Measurements from ENCODE around the gene IL13RA1. TPM values are rescaled to one million over a fixed set of nuclear protein-coding genes. Genes with fewer than 3 reads are reported as not detected.

Gene IL13RA1
- total RNA-seq, 5 donors from 2014 or later (not counting 1 experiment from before 2014, with no cell fraction given) = 0.50 to 1.1 (median 0.87) TPM; not detected in 1

DNA sequence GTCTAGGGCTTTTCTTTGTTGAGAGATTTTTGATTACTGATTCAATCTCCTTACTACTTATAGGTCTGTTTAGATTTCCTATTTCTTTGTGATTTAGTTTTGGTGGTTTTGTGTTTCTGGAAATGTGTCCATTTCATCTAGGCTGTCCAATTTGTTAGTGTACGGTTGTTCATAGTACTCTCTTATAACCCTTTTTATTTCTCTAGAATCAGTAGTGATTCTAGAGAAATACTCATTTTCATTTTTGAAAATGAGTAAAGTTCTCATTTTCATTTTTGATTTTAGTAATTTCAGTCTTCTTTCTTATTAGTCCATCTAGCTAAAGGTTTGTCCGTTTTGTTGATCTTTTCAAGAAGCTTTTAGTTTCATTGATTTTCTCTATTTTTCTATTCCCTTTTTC, 7.5 kb downstream of the IL13RA1 start:
- CTCF ChIA-PET = no interaction called here
- Mint-ChIP-seq H3K4me3 (no peak overlapping the region), H3K27ac (no peak overlapping the region), H3K4me1 (no peaks in the 10 kb centered on the region), H3K36me3 (no peaks in the 10 kb centered on the region), H3K27me3 (peaks cover 22 to 32% of the 10 kb centered on the region in 2 donors), H3K9me3 (no peaks in the 10 kb centered on the region)
- POLR2A ChIA-PET = interaction anchor here in 1 of 2 donors (0.6 kb wide), 1 partner anchor 9 kb away, joined by 3 read pairs; no protein-coding TSS in a partner anchor
- ATAC-seq (replicated peaks in 1 of 4) (no peak), DNase-seq (no peak)
- no CpG with 5 or more reads among the region's 2 CpGs for WGBS (ENCODE audit: insufficient coverage)
- Histone ChIP-seq H3K36me3 (ENCODE audit: control insufficient read depth in 2 of 2, extremely low read depth in 1 of 2, insufficient read depth in 1 of 2, low read length in 1 of 2) (no peaks in the 10 kb centered on the region), H3K27ac (ENCODE audit: low read length) (no peak overlapping the region), H3K4me1 (ENCODE audit: control insufficient read depth in 1 of 2, extremely low read depth in 1 of 2, insufficient read depth in 2 of 2, low read length in 2 of 2) (no peaks in the 10 kb centered on the region), H3K9me3 (no peaks in the 10 kb centered on the region), H3K4me3 (ENCODE audit: control insufficient read depth in 1 of 2, extremely low read depth in 1 of 2, low read length in 1 of 2) (no peak overlapping the region), H3K27me3 (replicated peaks in 1 of 2; ENCODE audit: control insufficient read depth in 2 of 2, extremely low read depth in 1 of 2, insufficient read depth in 2 of 2, low read length in 1 of 2) (peaks cover 0 to 13% of the 10 kb centered on the region in 2 experiments)

DNA sequence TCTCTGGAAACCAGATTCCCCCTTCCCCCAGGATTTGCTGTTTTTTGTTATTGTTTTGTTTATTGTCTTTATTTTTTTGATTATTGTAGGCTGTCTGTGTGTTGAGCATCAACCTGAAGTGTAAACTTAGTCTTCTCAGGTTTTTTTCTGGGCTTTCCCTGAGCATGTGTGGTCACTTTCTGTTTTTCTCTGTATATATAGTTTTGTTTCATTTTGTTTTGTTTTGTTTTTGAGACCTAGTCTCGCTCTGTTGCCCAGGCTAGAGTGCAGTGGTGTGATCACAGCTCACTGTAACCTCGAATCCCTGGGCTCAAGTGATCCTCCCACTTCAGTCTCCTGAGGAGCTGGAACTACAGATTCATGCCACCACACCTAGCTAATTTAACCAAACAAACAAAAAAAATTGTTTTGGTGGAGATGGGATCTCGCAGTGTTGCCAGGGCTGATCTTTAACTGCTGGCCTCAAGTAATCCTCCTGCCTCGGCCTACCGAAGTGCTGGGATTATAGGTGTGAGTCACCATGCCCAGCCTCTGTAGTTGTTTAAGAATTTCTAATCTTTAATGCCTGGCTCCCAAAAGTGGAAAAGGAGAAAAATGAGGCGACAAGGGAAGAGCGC, 9.1 kb downstream of the IL13RA1 start:
- ChIA-PET CTCF (no interaction called here), POLR2A (no interaction called here)
- Histone ChIP-seq H3K27ac (ENCODE audit: low read length) (no peak overlapping the region), H3K27me3 (replicated peaks in 1 of 2; ENCODE audit: control insufficient read depth in 2 of 2, extremely low read depth in 1 of 2, insufficient read depth in 2 of 2, low read length in 1 of 2) (peaks cover 0 to 11% of the 10 kb centered on the region in 2 experiments), H3K36me3 (ENCODE audit: control insufficient read depth in 2 of 2, extremely low read depth in 1 of 2, insufficient read depth in 1 of 2, low read length in 1 of 2) (no peaks in the 10 kb centered on the region), H3K4me1 (ENCODE audit: control insufficient read depth in 1 of 2, extremely low read depth in 1 of 2, insufficient read depth in 2 of 2, low read length in 2 of 2) (no peaks in the 10 kb centered on the region), H3K9me3 (no peaks in the 10 kb centered on the region), H3K4me3 (ENCODE audit: control insufficient read depth in 1 of 2, extremely low read depth in 1 of 2, low read length in 1 of 2) (no peak overlapping the region)
- no peak overlapping the region for H3K27ac Mint-ChIP-seq
- H3K9me3 Mint-ChIP-seq = no peaks in the 10 kb centered on the region
- ATAC-seq (replicated peaks in 1 of 4) (no peak), DNase-seq (no peak)
- no peak overlapping the region for H3K4me3 Mint-ChIP-seq
- H3K36me3 Mint-ChIP-seq = no peaks in the 10 kb centered on the region
- no CpG with 5 or more reads among the region's 7 CpGs for WGBS (ENCODE audit: insufficient coverage)
- peaks cover 16 to 25% of the 10 kb centered on the region in 2 donors for H3K27me3 Mint-ChIP-seq
- H3K4me1 Mint-ChIP-seq = no peaks in the 10 kb centered on the region

DNA sequence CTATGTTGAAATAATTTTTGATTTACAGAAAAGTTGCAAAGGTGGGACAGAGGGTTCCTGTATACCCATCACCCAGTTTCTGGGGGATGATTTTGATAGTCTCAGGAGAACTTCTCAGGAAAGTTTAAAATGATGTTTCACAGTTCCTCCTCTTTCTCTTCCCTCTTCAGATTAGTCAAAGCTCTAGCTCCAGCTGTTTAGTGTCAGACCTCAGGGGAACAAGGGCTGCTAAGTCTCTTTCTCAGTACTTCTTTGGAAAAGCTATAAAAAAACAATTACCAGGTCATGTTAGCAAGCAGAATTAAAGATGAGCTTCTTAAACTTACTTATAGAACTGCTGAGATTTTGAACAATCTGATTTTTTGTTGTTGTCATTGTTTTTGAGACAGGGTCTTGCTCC, 12.2 kb downstream of the IL13RA1 start:
- H3K4me3 ChIP-seq (ENCODE audit: control insufficient read depth in 1 of 2, extremely low read depth in 1 of 2, low read length in 1 of 2) = no peak overlapping the region
- no peak overlapping the region for H3K27ac Mint-ChIP-seq
- no peaks in the 10 kb centered on the region for H3K36me3 ChIP-seq (ENCODE audit: control insufficient read depth in 2 of 2, extremely low read depth in 1 of 2, insufficient read depth in 1 of 2, low read length in 1 of 2)
- H3K9me3 Mint-ChIP-seq = no peaks in the 10 kb centered on the region
- no peaks in the 10 kb centered on the region for H3K36me3 Mint-ChIP-seq
- H3K4me1 ChIP-seq (ENCODE audit: control insufficient read depth in 1 of 2, extremely low read depth in 1 of 2, insufficient read depth in 2 of 2, low read length in 2 of 2) = no peaks in the 10 kb centered on the region
- CTCF ChIA-PET = no interaction called here
- no peak for ATAC-seq (replicated peaks in 1 of 4)
- no peaks in the 10 kb centered on the region for H3K4me1 Mint-ChIP-seq
- H3K9me3 ChIP-seq = no peaks in the 10 kb centered on the region
- no peak overlapping the region for H3K4me3 Mint-ChIP-seq
- H3K27me3 Mint-ChIP-seq = peaks cover 13 to 23% of the 10 kb centered on the region in 2 donors
- H3K27me3 ChIP-seq (replicated peaks in 1 of 2; ENCODE audit: control insufficient read depth in 2 of 2, extremely low read depth in 1 of 2, insufficient read depth in 2 of 2, low read length in 1 of 2) = peaks cover 0 to 11% of the 10 kb centered on the region in 2 experiments
- H3K27ac ChIP-seq (ENCODE audit: low read length) = no peak overlapping the region
- POLR2A ChIA-PET = no interaction called here
- no peak for DNase-seq

GRCh38 chrX:118740276-118740889, 13.0 kb downstream of the IL13RA1 start:
- H3K27ac Mint-ChIP-seq = no peak overlapping the region
- ChIA-PET POLR2A (no interaction called here), CTCF (no interaction called here)
- H3K4me1 Mint-ChIP-seq = no peaks in the 10 kb centered on the region
- no peaks in the 10 kb centered on the region for H3K9me3 Mint-ChIP-seq
- no peaks in the 10 kb centered on the region for H3K36me3 Mint-ChIP-seq
- no peaks in the 10 kb centered on the region for H3K9me3 ChIP-seq
- H3K4me1 ChIP-seq (ENCODE audit: control insufficient read depth in 1 of 2, extremely low read depth in 1 of 2, insufficient read depth in 2 of 2, low read length in 2 of 2) = no peaks in the 10 kb centered on the region
- H3K4me3 Mint-ChIP-seq = no peak overlapping the region
- H3K27me3 ChIP-seq (replicated peaks in 1 of 2; ENCODE audit: control insufficient read depth in 2 of 2, extremely low read depth in 1 of 2, insufficient read depth in 2 of 2, low read length in 1 of 2) = peaks cover 0 to 11% of the 10 kb centered on the region in 2 experiments
- no peak overlapping the region for H3K4me3 ChIP-seq (ENCODE audit: control insufficient read depth in 1 of 2, extremely low read depth in 1 of 2, low read length in 1 of 2)
- H3K27me3 Mint-ChIP-seq = peaks cover 10 to 22% of the 10 kb centered on the region in 2 donors
- DNase-seq (no peak), ATAC-seq (replicated peaks in 1 of 4) (no peak)
- no peaks in the 10 kb centered on the region for H3K36me3 ChIP-seq (ENCODE audit: control insufficient read depth in 2 of 2, extremely low read depth in 1 of 2, insufficient read depth in 1 of 2, low read length in 1 of 2)
- H3K27ac ChIP-seq (ENCODE audit: low read length) = no peak overlapping the region
- WGBS (ENCODE audit: insufficient coverage) = no CpG with 5 or more reads among the region's 5 CpGs

DNA sequence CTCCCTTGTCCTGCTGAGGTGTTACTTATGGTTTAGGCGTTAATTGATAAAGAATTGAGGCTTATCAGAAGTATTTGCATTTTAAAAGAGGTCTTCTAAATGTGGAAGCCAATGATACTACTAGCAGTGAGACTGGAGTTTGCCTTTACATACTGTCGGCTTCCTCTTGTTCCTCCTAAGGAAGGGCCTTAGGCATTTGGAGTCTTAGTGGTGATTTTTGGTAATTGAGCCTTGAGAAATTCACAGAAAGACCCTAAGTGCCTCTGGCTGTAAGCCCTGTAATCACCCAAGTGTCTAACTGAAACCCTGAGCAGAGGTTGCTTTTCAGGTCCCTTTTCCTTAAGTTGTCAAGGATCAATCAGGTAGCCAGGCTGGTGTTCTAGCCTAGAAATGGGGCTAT, 14.8 kb downstream of the IL13RA1 start:
- Mint-ChIP-seq H3K4me1 (no peaks in the 10 kb centered on the region), H3K9me3 (no peaks in the 10 kb centered on the region), H3K27me3 (peaks cover 2 to 22% of the 10 kb centered on the region in 2 donors), H3K4me3 (no peak overlapping the region), H3K36me3 (no peaks in the 10 kb centered on the region), H3K27ac (no peak overlapping the region)
- Histone ChIP-seq H3K4me3 (ENCODE audit: control insufficient read depth in 1 of 2, extremely low read depth in 1 of 2, low read length in 1 of 2) (no peak overlapping the region), H3K27ac (ENCODE audit: low read length) (no peak overlapping the region), H3K27me3 (replicated peaks in 1 of 2; ENCODE audit: control insufficient read depth in 2 of 2, extremely low read depth in 1 of 2, insufficient read depth in 2 of 2, low read length in 1 of 2) (peaks cover 2 to 4% of the 10 kb centered on the region in 2 experiments), H3K9me3 (no peaks in the 10 kb centered on the region), H3K4me1 (ENCODE audit: control insufficient read depth in 1 of 2, extremely low read depth in 1 of 2, insufficient read depth in 2 of 2, low read length in 2 of 2) (no peaks in the 10 kb centered on the region), H3K36me3 (ENCODE audit: control insufficient read depth in 2 of 2, extremely low read depth in 1 of 2, insufficient read depth in 1 of 2, low read length in 1 of 2) (no peaks in the 10 kb centered on the region)
- CTCF ChIA-PET = no interaction called here
- no CpG with 5 or more reads among the region's 2 CpGs for WGBS (ENCODE audit: insufficient coverage)
- ATAC-seq (replicated peaks in 1 of 4) = no peak
- no peak for DNase-seq
- POLR2A ChIA-PET = no interaction called here

DNA sequence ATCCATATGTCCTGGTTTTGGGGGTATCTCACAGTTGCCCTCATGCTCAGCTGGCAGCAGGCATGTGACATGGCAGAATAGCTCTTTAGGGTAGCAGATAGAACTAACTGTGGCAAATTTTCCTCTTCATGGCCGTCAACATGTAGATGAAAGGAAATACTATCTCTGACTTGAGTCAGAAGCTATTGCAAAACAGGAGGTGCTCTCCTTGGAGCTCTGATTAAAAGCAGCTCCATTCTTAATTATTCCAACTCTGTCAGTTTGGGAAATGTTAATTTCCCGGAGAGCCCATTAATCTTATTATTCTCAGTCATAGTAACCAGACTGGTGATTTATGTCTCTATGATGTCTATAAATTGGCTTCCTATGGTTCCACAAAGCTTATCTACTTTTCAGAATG, 18.2 kb downstream of the IL13RA1 start:
- Mint-ChIP-seq H3K36me3 (no peaks in the 10 kb centered on the region), H3K4me1 (no peaks in the 10 kb centered on the region), H3K9me3 (no peaks in the 10 kb centered on the region), H3K4me3 (no peak overlapping the region), H3K27ac (no peak overlapping the region), H3K27me3 (peaks cover 2 to 27% of the 10 kb centered on the region in 2 donors)
- H3K27ac ChIP-seq (ENCODE audit: low read length) = no peak overlapping the region
- no CpG with 5 or more reads among the region's 2 CpGs for WGBS (ENCODE audit: insufficient coverage)
- H3K9me3 ChIP-seq = no peaks in the 10 kb centered on the region
- ATAC-seq (replicated peaks in 1 of 4) = no peak
- no peaks in the 10 kb centered on the region for H3K36me3 ChIP-seq (ENCODE audit: control insufficient read depth in 2 of 2, extremely low read depth in 1 of 2, insufficient read depth in 1 of 2, low read length in 1 of 2)
- ChIA-PET POLR2A (no interaction called here), CTCF (no interaction called here)
- DNase-seq = no peak
- peaks cover 0 to 2% of the 10 kb centered on the region in 2 experiments for H3K27me3 ChIP-seq (replicated peaks in 1 of 2; ENCODE audit: control insufficient read depth in 2 of 2, extremely low read depth in 1 of 2, insufficient read depth in 2 of 2, low read length in 1 of 2)
- no peaks in the 10 kb centered on the region for H3K4me1 ChIP-seq (ENCODE audit: control insufficient read depth in 1 of 2, extremely low read depth in 1 of 2, insufficient read depth in 2 of 2, low read length in 2 of 2)
- H3K4me3 ChIP-seq (ENCODE audit: control insufficient read depth in 1 of 2, extremely low read depth in 1 of 2, low read length in 1 of 2) = no peak overlapping the region
